DMS53 (cell line): ENCODE data around the gene PRKAR1B.
"Not testable (repeated sequence)": the region's sequence is repeated elsewhere in the genome, so short reads cannot be mapped to it uniquely, and the experiment has no call there.

ENCODE experiments used
- DNase-seq: peaks from one replicate; lab custom pipeline; 2025; lab: John Stamatoyannopoulos, UW

PRKAR1B gene

DNA sequence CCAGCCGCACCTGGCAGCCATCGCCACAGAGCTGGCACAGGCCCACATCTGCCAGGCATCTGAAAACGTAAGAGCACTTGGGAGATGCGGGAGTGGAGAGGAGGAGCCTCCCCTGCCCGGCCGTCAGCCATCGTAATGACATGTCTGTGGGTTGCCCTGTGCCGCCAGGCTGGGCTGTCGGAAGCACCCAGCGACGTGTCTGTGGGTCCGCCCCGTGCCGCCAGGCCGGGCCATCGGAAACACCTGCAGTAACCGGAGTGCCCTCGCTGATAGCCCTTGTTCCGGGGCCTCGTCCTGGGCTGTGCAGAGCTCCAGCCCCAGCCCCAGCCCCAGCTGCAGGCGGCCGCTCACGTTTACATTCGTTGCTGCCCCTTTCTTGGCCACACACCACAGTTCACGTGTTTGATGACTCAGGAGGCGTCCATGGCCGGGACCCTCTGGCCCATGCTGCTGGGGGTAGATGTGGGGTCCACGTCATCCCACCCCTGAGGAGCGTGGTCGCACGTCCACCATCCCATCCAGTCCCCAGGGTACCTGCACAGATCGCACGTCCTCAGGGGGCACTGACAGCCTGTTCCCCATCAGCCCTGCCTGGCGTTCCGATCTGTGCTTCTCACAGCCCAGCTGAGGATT lies 30.0 kb upstream of the PRKAR1B start:
- DNase-seq, result no peak

DNA sequence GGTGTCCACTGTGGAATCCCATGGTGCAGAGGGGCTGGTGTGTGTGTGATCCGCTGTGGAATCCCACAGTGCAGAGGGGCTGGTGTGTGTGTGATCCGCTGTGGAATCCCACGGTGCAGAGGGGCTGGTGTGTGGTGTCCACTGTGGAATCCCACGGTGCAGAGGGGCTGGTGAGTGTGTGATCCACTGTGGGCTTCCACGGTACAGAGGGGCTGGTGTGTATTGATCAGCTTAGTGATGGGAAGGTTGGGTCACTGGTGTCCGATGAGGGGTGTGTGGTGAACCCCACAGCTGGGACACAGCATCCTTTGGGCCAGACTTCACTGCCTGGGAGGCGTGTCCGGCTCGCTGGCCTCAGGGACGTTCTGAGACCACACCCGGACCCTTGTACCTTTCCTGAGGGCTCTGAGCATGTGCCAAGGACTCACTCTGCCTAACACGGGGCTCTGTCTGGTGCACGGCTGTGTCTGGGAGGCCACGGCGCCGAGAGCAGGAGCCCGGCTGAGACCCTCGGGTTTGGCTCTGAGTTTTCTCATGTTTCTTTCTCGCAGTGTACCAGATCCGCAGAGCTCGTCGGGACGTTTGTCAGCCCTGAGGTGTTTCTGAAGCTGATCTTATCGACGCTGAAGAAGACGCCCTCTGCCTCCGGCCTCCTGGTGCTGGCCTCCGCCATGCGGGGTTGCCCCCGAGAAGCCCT lies 29.3 kb upstream of the PRKAR1B start:
- DNase-seq, result no peak

DNA sequence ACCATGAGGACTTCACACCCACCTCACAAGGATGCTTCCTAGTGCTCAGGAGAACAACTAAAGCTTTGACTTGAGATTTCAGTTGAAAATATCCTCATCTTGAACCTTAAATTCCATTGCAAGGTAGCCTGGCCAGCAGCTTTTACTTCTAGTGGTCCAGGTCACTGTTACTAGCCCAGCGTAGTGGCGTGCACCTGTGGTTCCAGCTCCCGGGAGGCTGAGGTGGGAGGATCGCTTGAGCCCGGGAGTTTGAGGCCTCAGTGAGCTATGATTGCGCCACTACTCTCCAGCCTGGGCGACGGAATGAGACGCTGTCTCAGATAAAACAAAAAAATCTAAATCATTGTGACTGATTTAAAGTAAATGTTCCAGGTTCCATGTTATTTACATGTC lies 28.3 kb upstream of the PRKAR1B start:
- DNase-seq, result no peak

DNA sequence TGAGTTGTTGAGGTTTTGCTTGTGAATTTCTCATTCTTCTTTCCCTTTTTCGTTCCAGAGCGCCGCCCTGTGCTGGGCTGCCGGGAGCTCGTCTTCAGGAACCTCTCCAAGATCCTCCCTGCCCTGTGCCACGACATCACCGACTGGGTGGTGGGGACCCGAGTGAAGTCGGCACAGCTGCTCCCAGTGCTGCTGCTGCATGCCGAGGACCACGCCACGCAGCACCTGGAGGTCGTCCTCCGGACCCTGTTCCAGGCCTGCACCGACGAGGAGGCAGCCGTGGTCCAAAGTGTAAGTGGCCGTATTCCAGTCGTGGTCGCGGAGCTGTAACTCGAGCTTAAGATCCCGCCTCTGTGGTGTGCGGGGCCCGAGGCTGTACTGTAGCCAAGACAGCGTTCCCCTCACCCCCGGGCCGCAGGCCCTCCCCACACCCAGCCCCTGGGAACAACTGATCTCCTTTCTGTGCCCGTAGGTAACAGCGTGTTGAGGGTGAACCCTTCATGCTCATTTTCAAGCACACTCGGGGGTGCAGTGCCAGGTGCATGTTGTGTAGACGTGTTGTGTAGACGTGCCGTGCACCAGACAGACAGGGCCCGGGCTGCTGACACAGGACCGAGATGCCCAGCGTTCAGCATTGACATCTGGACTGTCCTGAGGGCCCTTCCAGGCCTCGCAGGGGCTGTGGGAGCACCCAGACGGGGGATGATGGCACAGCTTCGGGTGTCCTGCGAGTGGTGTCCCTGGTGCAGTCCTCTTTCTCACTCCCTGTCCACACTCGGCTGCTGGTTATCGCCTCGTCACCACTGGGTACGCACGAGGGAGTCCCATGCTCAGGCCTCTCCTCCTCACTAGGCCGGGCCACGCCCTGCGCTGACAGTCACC lies 27.7 kb upstream of the PRKAR1B start:
- DNase-seq, result no peak

DNA sequence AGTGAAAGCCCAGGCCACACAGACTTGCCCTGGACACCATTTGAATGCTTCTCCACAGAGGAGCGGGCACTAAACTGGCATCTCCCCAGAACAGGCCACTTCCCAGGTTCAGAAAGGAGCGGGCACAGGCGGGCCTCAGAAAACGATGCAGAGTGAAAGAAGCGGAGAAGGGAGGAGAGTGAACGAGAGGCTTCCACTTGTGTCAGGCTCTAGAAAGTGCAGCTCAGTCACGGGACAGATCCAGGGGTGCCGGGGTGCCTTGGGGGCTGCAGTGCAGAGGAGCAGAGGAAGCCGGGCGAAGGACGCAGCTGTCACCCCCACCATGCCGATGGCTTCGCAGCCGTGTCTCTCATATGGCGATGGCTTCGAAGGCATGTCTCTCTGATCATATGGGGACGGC lies 26.1 kb upstream of the PRKAR1B start:
- no peak for DNase-seq

DNA sequence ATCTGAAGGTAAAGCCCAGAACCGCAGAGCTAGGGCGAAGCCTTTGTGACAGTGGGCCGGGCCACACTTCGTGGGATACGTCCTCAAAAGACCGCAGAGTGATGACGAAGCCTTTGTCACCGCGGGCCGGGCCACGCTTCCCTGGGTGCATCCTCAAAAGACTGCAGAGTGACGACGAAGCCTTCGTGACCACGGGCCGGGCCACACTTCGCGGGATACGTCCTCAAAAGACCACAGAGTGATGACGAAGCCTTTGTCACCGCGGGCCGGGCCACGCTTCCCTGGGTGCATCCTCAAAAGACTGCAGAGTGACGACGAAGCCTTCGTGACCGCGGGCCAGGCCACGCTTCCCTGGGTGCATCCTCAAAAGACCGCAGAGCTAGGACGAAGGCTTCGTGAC lies 25.2 kb upstream of the PRKAR1B start:
- DNase-seq, result not testable (repeated sequence)

DNA sequence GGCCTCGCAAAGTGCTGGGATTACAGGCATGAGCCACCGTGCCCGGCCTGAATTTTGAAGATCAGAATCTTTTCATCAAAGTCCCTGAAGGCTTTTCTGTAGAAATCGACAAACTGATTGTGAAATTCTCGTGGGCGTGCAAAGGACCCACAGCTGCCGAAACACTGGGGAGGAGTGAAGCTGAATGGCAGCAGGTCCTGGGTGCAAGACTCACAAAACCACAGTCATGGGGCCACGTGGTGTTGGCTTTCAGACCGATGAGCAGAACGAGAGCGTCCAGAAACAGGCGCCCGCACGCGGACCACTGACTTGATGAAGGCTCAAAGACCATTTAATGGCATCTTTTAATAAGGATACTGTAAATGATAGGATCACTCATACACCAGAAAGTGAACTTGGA lies 24.7 kb upstream of the PRKAR1B start:
- DNase-seq, result no peak

DNA sequence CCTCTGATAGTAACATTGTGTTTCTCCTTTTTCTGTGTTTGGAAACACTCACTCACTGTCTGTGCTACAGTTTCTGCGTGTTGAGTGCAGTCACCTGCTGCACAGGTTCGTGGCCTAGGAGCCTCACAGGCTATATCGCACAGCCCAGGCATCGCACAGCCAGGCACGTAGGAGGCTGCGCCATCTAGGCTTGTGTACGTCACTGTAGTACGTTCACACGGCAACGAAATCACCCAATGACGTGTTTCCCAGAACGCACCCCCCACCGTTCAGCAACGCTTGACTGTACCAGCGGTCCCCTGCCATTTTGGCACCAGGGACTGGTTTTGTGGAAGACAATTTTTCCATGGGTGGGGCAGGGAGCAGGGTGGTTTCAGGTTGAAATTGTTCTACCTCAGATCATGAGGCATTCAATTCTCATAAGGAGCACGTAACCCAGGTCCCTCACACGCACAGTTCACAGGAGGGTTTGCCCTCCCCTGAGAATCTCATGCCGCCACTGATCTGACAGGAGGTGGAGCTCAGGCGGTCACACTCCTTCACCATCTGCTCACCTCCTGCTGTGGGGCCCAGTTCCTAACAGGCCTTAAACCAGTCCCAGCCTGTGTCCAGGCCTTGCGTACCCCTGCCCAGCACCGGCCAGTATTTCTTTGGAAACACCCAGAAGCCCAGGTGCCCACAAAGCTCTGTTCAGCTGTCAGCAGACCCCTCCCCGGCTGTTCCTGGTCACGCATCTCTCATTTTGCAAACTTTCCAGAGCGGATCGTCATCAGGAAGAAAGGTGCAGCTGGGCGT lies 23.2 kb upstream of the PRKAR1B start:
- DNase-seq, result no peak

DNA sequence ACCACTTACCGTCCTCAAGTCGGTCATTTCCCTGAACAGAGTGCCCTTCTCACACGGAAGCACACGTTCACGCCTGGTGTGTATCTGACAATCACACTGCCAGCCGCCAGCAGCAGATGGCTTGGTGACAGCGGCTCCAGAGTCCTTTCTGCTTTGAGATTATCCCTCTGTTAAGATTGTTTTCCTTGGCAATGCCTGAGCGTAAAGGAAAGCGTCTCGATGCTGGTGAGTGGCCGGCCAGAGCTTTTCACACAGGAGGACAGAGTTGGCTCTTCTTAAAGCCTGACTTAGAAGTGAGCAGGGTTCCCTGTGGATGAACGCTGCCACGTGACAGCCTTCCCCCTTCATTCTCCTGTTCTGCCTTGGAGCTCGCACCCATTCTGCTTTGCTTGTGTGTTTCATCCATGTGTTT lies 22.1 kb upstream of the PRKAR1B start:
- no peak for DNase-seq

DNA sequence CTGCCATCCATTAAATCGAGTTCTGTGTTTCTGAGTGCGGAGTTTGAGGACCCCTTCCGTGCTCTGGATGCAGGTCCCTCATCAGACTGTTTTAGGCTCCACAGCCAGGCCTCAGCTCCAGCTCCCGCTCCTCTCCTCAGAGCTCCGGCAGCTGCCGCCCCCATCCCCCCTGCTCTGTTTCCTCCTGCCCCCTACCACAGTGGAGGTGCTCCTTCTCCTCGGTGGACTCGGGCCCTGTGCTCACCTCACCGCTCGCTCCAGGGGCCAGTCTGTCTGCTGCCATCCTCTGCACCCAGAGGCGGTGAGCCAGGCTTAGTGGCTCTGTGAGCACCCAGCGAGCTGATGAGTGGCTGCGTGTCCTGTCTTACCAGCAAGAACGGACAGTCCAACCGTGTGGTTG lies 21.4 kb upstream of the PRKAR1B start:
- DNase-seq, result no peak

DNA sequence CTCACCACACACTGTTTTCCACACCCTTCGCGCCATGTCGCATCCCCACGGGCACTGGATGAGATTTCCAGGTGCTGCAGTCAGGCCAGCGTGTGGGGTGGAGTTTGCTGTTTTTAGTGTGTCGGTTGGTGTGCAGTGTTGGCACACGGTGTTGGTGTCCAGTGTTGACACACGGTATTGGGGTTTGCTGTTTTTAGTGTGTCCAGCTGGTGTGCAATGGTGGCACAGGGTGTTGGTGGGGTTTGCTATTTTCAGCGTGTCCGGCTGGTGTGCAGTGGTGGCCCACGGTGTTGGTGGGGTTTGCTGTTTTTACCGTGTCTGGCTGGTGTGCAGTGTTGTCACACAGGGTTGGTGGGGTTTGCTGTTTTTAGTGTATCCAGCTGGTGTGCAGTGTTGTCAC lies 20.1 kb upstream of the PRKAR1B start:
- no peak for DNase-seq

DNA sequence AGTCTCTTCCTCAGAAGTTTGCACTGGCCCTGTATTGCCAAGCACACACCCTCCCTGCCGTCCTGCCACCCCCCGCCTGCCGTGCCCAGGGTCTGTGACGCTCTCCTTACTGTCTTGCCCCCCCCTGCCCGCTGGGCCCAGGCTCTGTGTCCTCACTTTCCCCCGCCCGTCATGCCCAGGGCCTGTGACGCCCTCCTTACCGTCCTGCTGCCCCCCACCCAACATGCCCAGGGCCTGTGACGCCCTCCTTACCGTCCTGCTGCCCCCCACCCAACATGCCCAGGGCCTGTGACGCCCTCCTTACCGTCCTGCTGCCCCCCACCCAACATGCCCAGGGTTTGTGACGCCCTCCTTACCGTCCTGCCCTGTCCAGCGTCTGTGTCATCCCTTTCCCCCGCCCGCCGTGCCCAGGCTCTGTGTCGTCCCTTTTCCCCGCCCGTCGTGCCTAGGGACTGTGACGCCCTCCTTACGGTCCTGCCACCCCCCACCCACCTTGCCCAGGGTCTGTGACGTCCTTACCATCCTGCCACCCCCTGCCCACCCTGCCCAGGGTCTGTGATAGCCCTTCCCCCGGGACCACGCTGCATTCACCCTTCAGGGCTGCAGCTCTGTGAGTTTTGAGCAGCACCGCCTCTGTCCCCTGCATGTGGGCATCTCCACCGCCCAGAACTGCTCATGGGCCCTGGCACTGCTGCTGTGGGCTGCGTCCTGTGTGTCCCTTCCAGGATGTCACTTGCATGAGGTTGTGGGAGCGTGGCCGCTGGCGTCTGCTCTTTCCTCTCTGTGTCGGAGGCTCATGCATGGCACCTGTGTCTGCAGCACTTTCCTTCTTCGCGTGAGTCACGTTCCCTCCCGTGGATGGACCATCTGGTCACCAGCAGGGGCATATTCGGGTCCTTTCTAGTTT lies 19.3 kb upstream of the PRKAR1B start:
- no peak for DNase-seq

DNA sequence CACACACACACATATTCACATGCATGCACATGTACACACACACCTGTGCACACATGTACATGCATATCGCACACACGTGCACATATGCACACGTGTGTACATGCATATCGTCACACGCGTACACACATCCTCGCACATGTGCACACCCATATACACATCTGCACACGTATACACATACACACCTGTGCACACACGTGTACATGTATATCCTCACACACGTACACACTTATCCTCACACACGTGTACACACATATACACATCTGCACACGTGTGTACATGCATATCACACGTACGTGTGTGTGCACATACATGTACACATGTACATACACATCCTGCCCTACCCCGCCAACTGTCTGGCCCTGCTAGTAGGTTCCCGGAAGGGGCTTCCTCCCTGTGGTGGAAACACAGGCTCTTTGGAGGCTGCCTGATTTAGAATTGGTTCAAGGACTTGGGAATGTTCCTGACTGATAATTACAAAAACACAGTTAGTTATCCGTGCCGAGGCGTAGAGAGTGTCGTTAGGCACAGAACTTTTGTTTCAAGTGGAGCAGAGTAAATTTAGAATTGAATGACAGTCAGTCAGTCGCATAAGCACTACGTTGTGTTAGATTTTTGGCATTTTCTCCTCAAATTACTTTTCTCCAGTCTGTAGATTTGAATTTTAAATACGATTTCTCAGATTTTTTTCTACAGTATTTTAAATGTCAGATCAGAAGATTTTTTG lies 18.5 kb upstream of the PRKAR1B start:
- no peak for DNase-seq

DNA sequence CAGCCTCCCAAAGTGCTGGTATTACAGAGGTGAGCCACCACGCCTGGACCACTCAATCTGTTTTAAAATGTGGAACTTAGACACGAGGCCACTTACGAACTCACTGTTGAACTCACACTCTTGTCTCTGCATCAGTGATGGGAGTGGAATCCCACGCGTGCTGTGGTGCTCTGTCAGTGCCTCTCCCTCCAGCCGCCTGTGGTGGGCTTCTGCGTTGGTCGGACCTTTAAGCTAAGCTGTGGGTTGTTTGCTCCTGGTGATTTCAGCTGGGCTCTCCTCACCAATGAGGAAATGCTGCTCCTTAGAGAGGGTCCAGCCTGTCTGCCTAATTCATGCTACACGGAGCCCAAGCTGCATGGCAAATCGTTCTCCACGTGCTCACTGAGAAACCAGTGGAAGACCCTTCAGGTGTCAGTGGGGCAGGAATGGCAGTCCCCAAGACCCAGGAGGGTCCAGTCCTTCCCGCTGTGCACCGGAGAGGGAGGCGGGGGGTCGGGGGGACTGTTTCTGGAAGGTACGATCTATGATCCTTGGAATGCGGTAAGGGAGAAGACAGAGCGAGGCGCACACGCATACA lies 17.9 kb upstream of the PRKAR1B start:
- DNase-seq, result no peak

DNA sequence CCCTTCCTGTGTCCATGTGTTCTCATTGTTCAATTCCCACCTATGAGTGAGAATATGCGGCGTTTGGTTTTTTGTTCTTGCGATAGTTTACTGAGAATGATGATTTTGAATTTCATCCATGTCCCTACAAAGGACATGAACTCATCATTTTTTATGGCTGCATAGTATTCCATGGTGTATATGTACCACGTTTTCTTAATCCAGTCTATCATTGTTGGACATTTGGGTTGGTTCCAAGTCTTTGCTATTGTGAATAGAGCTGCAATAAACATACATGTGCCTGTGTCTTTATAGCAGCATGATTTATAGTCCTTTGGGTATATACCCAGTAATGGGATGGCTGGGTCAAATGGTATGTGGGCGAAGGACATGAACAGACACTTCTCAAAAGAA lies 17.0 kb upstream of the PRKAR1B start:
- DNase-seq, result not testable (repeated sequence)

DNA sequence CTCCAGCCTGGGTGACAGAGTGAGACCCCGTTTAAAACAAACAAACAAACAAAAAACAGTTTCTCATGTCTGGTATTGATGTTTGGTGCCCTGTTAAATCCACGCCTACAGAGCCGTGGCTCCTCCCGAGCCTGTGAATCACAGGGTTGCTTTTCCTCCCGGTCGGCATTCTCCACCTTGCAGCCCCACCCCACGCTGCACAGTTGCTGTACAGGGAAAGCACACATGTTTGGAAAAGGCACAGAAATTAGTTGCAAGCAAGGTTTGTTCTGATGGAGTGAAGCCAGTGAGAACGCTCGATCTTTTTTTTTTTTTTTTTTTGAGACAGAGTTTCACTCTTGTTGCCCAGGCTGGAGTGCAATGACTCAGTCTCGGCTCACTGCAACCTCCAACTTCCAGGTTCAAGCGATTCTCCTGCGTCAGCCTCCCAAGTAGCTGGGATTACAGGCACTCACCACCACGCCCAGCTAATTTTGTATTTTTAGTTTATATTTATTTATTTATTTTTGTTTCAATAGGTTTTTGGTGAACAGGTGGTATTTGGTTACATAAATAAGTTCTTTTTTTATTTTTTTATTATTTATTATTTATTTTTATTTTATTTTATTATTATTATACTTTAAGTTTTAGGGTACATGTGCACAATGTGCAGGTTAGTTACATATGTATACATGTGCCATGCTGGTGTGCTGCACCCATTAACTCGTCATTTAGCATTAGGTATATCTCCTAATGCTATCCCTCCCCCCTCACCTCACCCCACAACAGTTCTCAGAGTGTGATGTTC lies 16.5 kb upstream of the PRKAR1B start:
- not testable (repeated sequence) for DNase-seq

DNA sequence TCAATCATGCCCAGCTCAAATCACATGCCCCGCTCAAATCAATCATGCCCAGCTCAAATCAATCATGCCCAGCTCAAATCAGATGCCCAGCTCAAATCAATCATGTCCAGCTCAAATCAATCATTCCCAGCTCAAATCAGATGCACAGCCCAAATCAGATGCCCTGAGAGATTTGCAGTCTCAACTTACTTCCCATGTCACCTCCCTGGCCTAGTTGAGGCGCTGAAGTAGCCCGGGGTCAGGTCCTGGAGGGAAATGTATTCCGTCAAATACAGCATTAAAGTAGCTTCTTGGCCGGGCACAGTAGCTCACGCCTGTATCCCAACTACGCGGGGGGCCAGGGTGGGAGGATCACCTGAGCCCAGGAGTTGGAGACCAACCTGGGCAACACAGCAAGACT lies 15.7 kb upstream of the PRKAR1B start:
- DNase-seq, result no peak

DNA sequence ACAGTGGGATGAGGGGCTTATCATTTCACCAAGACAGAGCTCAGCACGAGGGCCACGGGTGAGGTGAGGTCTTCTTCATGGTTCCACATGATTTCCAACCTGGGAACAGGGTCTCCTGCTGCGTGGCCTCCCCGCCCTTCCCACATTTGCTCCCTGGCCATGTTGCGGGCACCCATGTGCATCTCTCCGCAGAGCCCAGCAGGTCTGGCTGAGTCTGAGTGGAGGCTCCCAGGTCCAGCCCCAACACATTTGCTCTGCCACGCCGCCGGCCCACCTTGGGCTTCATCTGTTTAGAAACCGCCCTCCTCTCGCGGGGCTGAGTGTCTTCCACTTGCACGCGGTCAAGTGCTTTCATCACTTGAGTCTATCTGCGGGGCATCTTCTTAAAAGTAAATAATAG lies 14.8 kb upstream of the PRKAR1B start:
- no peak for DNase-seq

DNA sequence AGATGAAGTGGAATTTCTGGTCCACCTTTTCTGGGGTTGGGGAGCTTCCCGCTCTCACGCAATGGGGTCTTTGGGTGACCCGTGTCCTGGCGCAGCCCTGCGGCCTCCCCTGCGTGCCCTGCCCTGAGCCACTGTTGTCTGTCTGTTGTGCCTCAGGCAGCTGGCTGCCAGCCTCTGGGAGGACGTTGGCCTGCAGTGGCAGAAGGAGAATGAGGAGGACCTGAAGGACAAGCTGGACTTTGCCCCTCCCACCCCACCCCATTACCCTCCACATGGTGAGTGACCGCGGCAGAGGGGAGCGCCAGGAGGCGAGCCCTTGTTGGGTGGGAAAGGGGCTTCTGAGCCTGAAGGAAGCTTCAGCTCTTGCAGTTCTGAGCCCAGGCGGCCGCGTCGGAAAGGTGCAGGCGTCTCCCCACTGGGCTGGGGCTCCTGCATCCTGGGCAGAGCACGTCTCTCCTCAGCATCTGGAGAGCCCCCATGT lies 14.2 kb upstream of the PRKAR1B start:
- no peak for DNase-seq
